Fibroblast of skin of left quadriceps (primary cell): ENCODE data around the gene MFSD6L.
"Not testable (repeated sequence)": the region's sequence is repeated elsewhere in the genome, so short reads cannot be mapped to it uniquely, and the experiment has no call there.

Source experiments
- DNase-seq, 2 experiments: peaks; one replicate each; pipeline ENCODE4 v3.0.0-alpha.2; 2013; ENCODE audit warnings: low read depth in 2 of 2

MFSD6L gene

GRCh38 chr17:8825802-8826201 lies 26.6 kb upstream of the MFSD6L start:
- no peak for DNase-seq

- DNase-seq, result no peak
These were observed 24.1 kb upstream of the MFSD6L start for GRCh38 chr17:8823279-8823678.

GRCh38 chr17:8822401-8823035 lies 23.4 kb upstream of the MFSD6L start:
- no peak for DNase-seq

GRCh38 chr17:8821446-8822105 lies 22.4 kb upstream of the MFSD6L start:
- DNase-seq, result no peak

GRCh38 chr17:8820311-8821010 lies 21.3 kb upstream of the MFSD6L start:
- no peak for DNase-seq

- DNase-seq, result no peak
These were observed 19.6 kb upstream of the MFSD6L start for GRCh38 chr17:8818654-8819330.

GRCh38 chr17:8818047-8818446 lies 18.9 kb upstream of the MFSD6L start:
- DNase-seq, result no peak

- DNase-seq, result no peak
These were observed 7.9 kb upstream of the MFSD6L start for GRCh38 chr17:8806926-8807550.

- DNase-seq, result no peak
These were observed 7.2 kb upstream of the MFSD6L start for GRCh38 chr17:8806253-8806925.

- not testable (repeated sequence) for DNase-seq
These were observed 6.2 kb upstream of the MFSD6L start for GRCh38 chr17:8805396-8805795.

- DNase-seq, result no peak
These were observed 4.6 kb upstream of the MFSD6L start for GRCh38 chr17:8803531-8804420.

GRCh38 chr17:8801135-8801840 lies 2.1 kb upstream of the MFSD6L start:
- DNase-seq, result no peak

GRCh38 chr17:8800656-8801055 lies 1.5 kb upstream of the MFSD6L start:
- DNase-seq, result no peak

- DNase-seq, result no peak
These were observed 526 bp upstream of the MFSD6L start for GRCh38 chr17:8799570-8800212.

GRCh38 chr17:8798176-8798845 lies 854 bp downstream of the MFSD6L start:
- no peak for DNase-seq

- no peak for DNase-seq
These were observed 1.5 kb downstream of the MFSD6L start for GRCh38 chr17:8797621-8798175.

- no peak for DNase-seq
These were observed 4.5 kb downstream of the MFSD6L start for GRCh38 chr17:8794636-8795035.

- no peak for DNase-seq
These were observed 5.5 kb downstream of the MFSD6L start for GRCh38 chr17:8793649-8794048.
